Gastroesophageal sphincter (tissue), 3 donors: ENCODE data around the gene UBAC2.

Experiments used
- CTCF ChIP-seq, 4 experiments: fragments of 200-600 bp in 2 of 4; fragments of 450-650 bp in 2 of 4; sonication (generic) in 1 of 4; IDR thresholded peaks; one replicate each; pipeline ENCODE4 v1.5.1; 2017 to 2019; ENCODE audit warnings: antibody characterized with exemption in 4 of 4, mild to moderate bottlenecking in 2 of 4, moderate library complexity in 2 of 4
- EP300 ChIP-seq: sonication (generic); formaldehyde crosslinking; IDR thresholded peaks from one replicate; pipeline ENCODE4 v1.6.1; 2017; ENCODE audit warnings: antibody characterized with exemption, mild to moderate bottlenecking
- POLR2A ChIP-seq, 2 donors: fragments of 450-650 bp; IDR thresholded peaks; one replicate each; pipeline ENCODE4 v1.6.1; 2017; ENCODE audit warnings: antibody characterized with exemption in 2 of 2, mild to moderate bottlenecking in 2 of 2, moderate library complexity in 1 of 2
- POLR2AphosphoS5 ChIP-seq: sonication (generic); formaldehyde crosslinking; IDR thresholded peaks from one replicate; pipeline ENCODE4 v1.6.1; 2017; ENCODE audit warnings: antibody characterized with exemption

GRCh38 chr13:99354371-99354951 is 153.8 kb downstream of the UBAC2 start:
- TF ChIP-seq CTCF (IDR thresholded peaks at IDR 0.05), result no peak
- no peak for TF ChIP-seq POLR2AphosphoS5
- TF ChIP-seq POLR2A (IDR thresholded peaks at IDR 0.05), result no peak
- no peak for TF ChIP-seq EP300
